ENCODE measurements around the gene VCL.
A peak's percentile ranks its signal among the peaks of the same experiment; 100 is the strongest.

VCL gene

GRCh38 chr10:74099420-74099819, 101.5 kb downstream of the VCL start:
- Histone ChIP-seq H3K36me3 (ENCODE audit: control insufficient read depth in 1 of 2, insufficient read depth in 2 of 2, low read depth in 1 of 2, low read length in 2 of 2) (peaks cover 39 to 96% of the 10 kb centered on the region in 2 experiments), H3K4me2 (ENCODE audit: low read length, poor library complexity, severe bottlenecking) (no peak overlapping the region), H3K27me3 (ENCODE audit: control insufficient read depth in 1 of 2, insufficient read depth in 1 of 2, low read length in 2 of 2) (no peaks in the 10 kb centered on the region), H3K4ac (ENCODE audit: low read depth in 1 of 2, low read length in 2 of 2) (no peak overlapping the region), H2BK120ac (ENCODE audit: low read depth, low read length) (no peak overlapping the region), H3K27ac (ENCODE audit: low read length, poor library complexity, severe bottlenecking) (peak overlapping the region; percentile 4), H3K9me3 (ENCODE audit: control insufficient read depth, low read length) (no peaks in the 10 kb centered on the region), H3K23ac (ENCODE audit: low read length in 2 of 2) (no peak overlapping the region), H2BK5ac (ENCODE audit: low read depth, low read length, poor library complexity, severe bottlenecking) (no peak overlapping the region), H4K91ac (ENCODE audit: low read length) (no peak overlapping the region), H3K14ac (ENCODE audit: low read length in 2 of 2) (no peak overlapping the region), H2BK12ac (ENCODE audit: low read length in 2 of 2) (no peak overlapping the region), H3K18ac (ENCODE audit: low read depth in 1 of 2, low read length in 2 of 2) (no peak overlapping the region), H3K4me3 (ENCODE audit: insufficient read depth in 1 of 2, low read depth in 1 of 2, low read length in 2 of 2) (no peak overlapping the region), H4K8ac (ENCODE audit: low read length) (no peak overlapping the region), H2BK15ac (ENCODE audit: low read depth, poor library complexity, severe bottlenecking) (no peak overlapping the region), H2AK5ac (ENCODE audit: low read length, severe bottlenecking) (no peak overlapping the region), H3K4me1 (ENCODE audit: control insufficient read depth, insufficient read depth, low read depth, low read length) (no peaks in the 10 kb centered on the region), H3K79me1 (replicated peaks; ENCODE audit: low read length, poor library complexity, severe bottlenecking) (peaks cover 14% of the 10 kb centered on the region), H2AFZ (ENCODE audit: low read depth, low read length) (no peak overlapping the region), H3K9ac (ENCODE audit: low read length) (no peak overlapping the region)
- no peak for DNase-seq
- 97% methylated on average over 3 of the region's 3 CpGs for WGBS

GRCh38 chr10:74099836-74100235, 101.9 kb downstream of the VCL start:
- Histone ChIP-seq H3K36me3 (ENCODE audit: control insufficient read depth in 1 of 2, insufficient read depth in 2 of 2, low read depth in 1 of 2, low read length in 2 of 2) (peaks cover 37 to 96% of the 10 kb centered on the region in 2 experiments), H3K9ac (ENCODE audit: low read length) (no peak overlapping the region), H2BK15ac (ENCODE audit: low read depth, poor library complexity, severe bottlenecking) (no peak overlapping the region), H3K79me1 (replicated peaks; ENCODE audit: low read length, poor library complexity, severe bottlenecking) (peaks cover 14% of the 10 kb centered on the region), H3K4ac (ENCODE audit: low read depth in 1 of 2, low read length in 2 of 2) (no peak overlapping the region), H4K8ac (ENCODE audit: low read length) (no peak overlapping the region), H3K18ac (ENCODE audit: low read depth in 1 of 2, low read length in 2 of 2) (no peak overlapping the region), H3K27ac (ENCODE audit: low read length, poor library complexity, severe bottlenecking) (peak overlapping the region; percentile 4), H3K4me1 (ENCODE audit: control insufficient read depth, insufficient read depth, low read depth, low read length) (no peaks in the 10 kb centered on the region), H3K4me3 (ENCODE audit: insufficient read depth in 1 of 2, low read depth in 1 of 2, low read length in 2 of 2) (no peak overlapping the region), H4K91ac (ENCODE audit: low read length) (no peak overlapping the region), H2AK5ac (ENCODE audit: low read length, severe bottlenecking) (no peak overlapping the region), H2BK5ac (ENCODE audit: low read depth, low read length, poor library complexity, severe bottlenecking) (no peak overlapping the region), H3K9me3 (ENCODE audit: control insufficient read depth, low read length) (no peaks in the 10 kb centered on the region), H3K4me2 (ENCODE audit: low read length, poor library complexity, severe bottlenecking) (no peak overlapping the region), H3K27me3 (ENCODE audit: control insufficient read depth in 1 of 2, insufficient read depth in 1 of 2, low read length in 2 of 2) (no peaks in the 10 kb centered on the region), H2BK12ac (ENCODE audit: low read length in 2 of 2) (no peak overlapping the region), H2AFZ (ENCODE audit: low read depth, low read length) (no peak overlapping the region), H2BK120ac (ENCODE audit: low read depth, low read length) (no peak overlapping the region), H3K23ac (ENCODE audit: low read length in 2 of 2) (no peak overlapping the region), H3K14ac (ENCODE audit: low read length in 2 of 2) (no peak overlapping the region)
- no peak for DNase-seq
- 100% methylated on average over 2 of the region's 3 CpGs for WGBS

- no peak overlapping the region for H3K4me2 ChIP-seq (ENCODE audit: low read length, poor library complexity, severe bottlenecking)
- H3K4ac ChIP-seq (ENCODE audit: low read depth in 1 of 2, low read length in 2 of 2) = no peak overlapping the region
- no peak overlapping the region for H3K27ac ChIP-seq (ENCODE audit: low read length, poor library complexity, severe bottlenecking)
- peak; percentile 58 for DNase-seq
- H4K91ac ChIP-seq (ENCODE audit: low read length) = no peak overlapping the region
- peaks cover 48 to 92% of the 10 kb centered on the region in 2 experiments for H3K36me3 ChIP-seq (ENCODE audit: control insufficient read depth in 1 of 2, insufficient read depth in 2 of 2, low read depth in 1 of 2, low read length in 2 of 2)
- H2BK120ac ChIP-seq (ENCODE audit: low read depth, low read length) = no peak overlapping the region
- no peak overlapping the region for H3K14ac ChIP-seq (ENCODE audit: low read length in 2 of 2)
- H3K23ac ChIP-seq (ENCODE audit: low read length in 2 of 2) = no peak overlapping the region
- H3K27me3 ChIP-seq (ENCODE audit: control insufficient read depth in 1 of 2, insufficient read depth in 1 of 2, low read length in 2 of 2) = no peaks in the 10 kb centered on the region
- no peak overlapping the region for H3K9ac ChIP-seq (ENCODE audit: low read length)
- no peak overlapping the region for H2AK5ac ChIP-seq (ENCODE audit: low read length, severe bottlenecking)
- H2BK15ac ChIP-seq (ENCODE audit: low read depth, poor library complexity, severe bottlenecking) = no peak overlapping the region
- H2AFZ ChIP-seq (ENCODE audit: low read depth, low read length) = no peak overlapping the region
- H2BK12ac ChIP-seq (ENCODE audit: low read length in 2 of 2) = no peak overlapping the region
- no peak overlapping the region for H3K18ac ChIP-seq (ENCODE audit: low read depth in 1 of 2, low read length in 2 of 2)
- H3K4me1 ChIP-seq (ENCODE audit: control insufficient read depth, insufficient read depth, low read depth, low read length) = no peaks in the 10 kb centered on the region
- no peak overlapping the region for H3K4me3 ChIP-seq (ENCODE audit: insufficient read depth in 1 of 2, low read depth in 1 of 2, low read length in 2 of 2)
- no peak overlapping the region for H2BK5ac ChIP-seq (ENCODE audit: low read depth, low read length, poor library complexity, severe bottlenecking)
- H3K9me3 ChIP-seq (ENCODE audit: control insufficient read depth, low read length) = no peaks in the 10 kb centered on the region
- WGBS = 87% methylated on average over 11 of the region's 11 CpGs
- peaks cover 13% of the 10 kb centered on the region for H3K79me1 ChIP-seq (replicated peaks; ENCODE audit: low read length, poor library complexity, severe bottlenecking)
- no peak overlapping the region for H4K8ac ChIP-seq (ENCODE audit: low read length)
These were observed 105.8 kb downstream of the VCL start for GRCh38 chr10:74103560-74104258.

GRCh38 chr10:74104480-74104879, 106.6 kb downstream of the VCL start:
- Histone ChIP-seq H3K27ac (ENCODE audit: low read length, poor library complexity, severe bottlenecking) (no peak overlapping the region), H3K4ac (ENCODE audit: low read depth in 1 of 2, low read length in 2 of 2) (no peak overlapping the region), H2AFZ (ENCODE audit: low read depth, low read length) (no peak overlapping the region), H3K14ac (ENCODE audit: low read length in 2 of 2) (no peak overlapping the region), H3K4me2 (ENCODE audit: low read length, poor library complexity, severe bottlenecking) (no peak overlapping the region), H3K36me3 (ENCODE audit: control insufficient read depth in 1 of 2, insufficient read depth in 2 of 2, low read depth in 1 of 2, low read length in 2 of 2) (peaks cover 53 to 92% of the 10 kb centered on the region in 2 experiments), H3K27me3 (ENCODE audit: control insufficient read depth in 1 of 2, insufficient read depth in 1 of 2, low read length in 2 of 2) (no peaks in the 10 kb centered on the region), H4K8ac (ENCODE audit: low read length) (no peak overlapping the region), H2BK12ac (ENCODE audit: low read length in 2 of 2) (no peak overlapping the region), H2BK15ac (ENCODE audit: low read depth, poor library complexity, severe bottlenecking) (no peak overlapping the region), H3K23ac (ENCODE audit: low read length in 2 of 2) (peak overlapping the region in 1 of 2 experiments; percentile 73), H3K9me3 (ENCODE audit: control insufficient read depth, low read length) (no peaks in the 10 kb centered on the region), H3K79me1 (replicated peaks; ENCODE audit: low read length, poor library complexity, severe bottlenecking) (peaks cover 19% of the 10 kb centered on the region), H4K91ac (ENCODE audit: low read length) (no peak overlapping the region), H3K4me3 (ENCODE audit: insufficient read depth in 1 of 2, low read depth in 1 of 2, low read length in 2 of 2) (no peak overlapping the region), H2BK5ac (ENCODE audit: low read depth, low read length, poor library complexity, severe bottlenecking) (no peak overlapping the region), H3K18ac (ENCODE audit: low read depth in 1 of 2, low read length in 2 of 2) (no peak overlapping the region), H3K9ac (ENCODE audit: low read length) (no peak overlapping the region), H2BK120ac (ENCODE audit: low read depth, low read length) (no peak overlapping the region), H3K4me1 (ENCODE audit: control insufficient read depth, insufficient read depth, low read depth, low read length) (no peaks in the 10 kb centered on the region), H2AK5ac (ENCODE audit: low read length, severe bottlenecking) (no peak overlapping the region)
- 95% methylated on average over 5 of the region's 5 CpGs for WGBS
- DNase-seq = no peak

Data from mesenchymal stem cell (in vitro differentiated cells and primary cell).